GM13977 (cell line): ENCODE results near the gene COMMD8.

Experiments used
- DNase-seq: peaks from one replicate; pipeline ENCODE4 v3.0.0; 2012; ENCODE audit warnings: low spot score
- in situ Hi-C: fragments of 300-500 bp; cut with MboI; formaldehyde crosslinking; loops from one replicate; pipeline ENCODE4 v1.12.0; 2022; ENCODE audit warnings: low sequenced_read_pairs, low pct_unique_long_range_greater_than_20kb, mixed read lengths, inconsistent platforms; ENCODE audit not compliant: unreplicated experiment
- TF ChIP-seq, protein P1 (sequence below): IDR thresholded peaks from 2 replicates; pipeline ENCODE4 v1.5.1; 2012; ENCODE audit warnings: mild to moderate bottlenecking, control low read depth; ENCODE audit not compliant: insufficient read depth; ENCODE audit errors: extremely low read depth, missing control alignments

COMMD8 gene

DNA sequence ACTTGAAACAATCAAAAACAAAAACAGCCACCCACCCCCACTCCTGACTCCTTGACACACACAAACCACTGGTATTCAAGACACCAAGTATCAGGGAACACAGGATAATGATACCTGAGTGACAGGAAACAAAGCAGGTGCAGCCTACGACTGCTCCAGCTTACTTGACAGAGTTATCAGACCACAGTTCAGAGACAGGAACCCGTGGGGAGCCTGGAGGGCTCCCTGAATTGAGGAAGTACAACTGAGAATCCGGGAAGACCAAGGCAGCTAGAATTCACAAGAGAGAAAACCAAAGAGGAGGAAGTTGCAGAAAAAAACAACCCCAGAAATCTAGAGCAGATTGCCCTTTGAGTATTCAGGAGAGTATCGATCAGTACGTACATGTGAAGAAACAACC is 20.5 kb downstream of the COMMD8 start:
- TF ChIP-seq, protein P1, sequence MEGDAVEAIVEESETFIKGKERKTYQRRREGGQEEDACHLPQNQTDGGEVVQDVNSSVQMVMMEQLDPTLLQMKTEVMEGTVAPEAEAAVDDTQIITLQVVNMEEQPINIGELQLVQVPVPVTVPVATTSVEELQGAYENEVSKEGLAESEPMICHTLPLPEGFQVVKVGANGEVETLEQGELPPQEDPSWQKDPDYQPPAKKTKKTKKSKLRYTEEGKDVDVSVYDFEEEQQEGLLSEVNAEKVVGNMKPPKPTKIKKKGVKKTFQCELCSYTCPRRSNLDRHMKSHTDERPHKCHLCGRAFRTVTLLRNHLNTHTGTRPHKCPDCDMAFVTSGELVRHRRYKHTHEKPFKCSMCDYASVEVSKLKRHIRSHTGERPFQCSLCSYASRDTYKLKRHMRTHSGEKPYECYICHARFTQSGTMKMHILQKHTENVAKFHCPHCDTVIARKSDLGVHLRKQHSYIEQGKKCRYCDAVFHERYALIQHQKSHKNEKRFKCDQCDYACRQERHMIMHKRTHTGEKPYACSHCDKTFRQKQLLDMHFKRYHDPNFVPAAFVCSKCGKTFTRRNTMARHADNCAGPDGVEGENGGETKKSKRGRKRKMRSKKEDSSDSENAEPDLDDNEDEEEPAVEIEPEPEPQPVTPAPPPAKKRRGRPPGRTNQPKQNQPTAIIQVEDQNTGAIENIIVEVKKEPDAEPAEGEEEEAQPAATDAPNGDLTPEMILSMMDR, result no peak
- in situ Hi-C loops, result no loop called here
- no peak for DNase-seq

DNA sequence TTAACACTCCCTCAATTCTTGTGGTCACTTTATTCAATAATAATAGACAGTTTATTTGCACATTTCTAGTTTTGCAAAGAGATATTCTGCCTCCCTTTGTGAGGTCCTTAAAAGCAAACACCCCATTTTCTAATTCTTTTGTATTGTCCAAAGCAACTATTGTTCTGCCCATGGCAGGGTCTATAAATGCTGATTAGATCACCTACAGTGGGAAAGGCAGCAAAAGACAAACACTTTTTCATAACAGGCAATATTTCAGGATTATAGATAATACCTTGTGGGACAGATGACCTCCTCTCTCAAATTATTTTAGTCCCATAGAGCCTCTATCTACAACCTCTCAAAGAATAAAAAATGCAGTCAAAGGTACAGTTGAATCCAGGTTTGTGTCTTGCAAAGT is 28.6 kb downstream of the COMMD8 start:
- in situ Hi-C loops, result no loop called here
- TF ChIP-seq, protein P1, result no peak

GRCh38 chr4:47432749-47433148 is 30.8 kb downstream of the COMMD8 start:
- DNase-seq, result no peak
- in situ Hi-C loops, result no loop called here
- TF ChIP-seq, protein P1, result no peak

More for the DNA sequence above, 28.6 kb downstream of the COMMD8 start:
- DNase-seq, result no peak

DNA sequence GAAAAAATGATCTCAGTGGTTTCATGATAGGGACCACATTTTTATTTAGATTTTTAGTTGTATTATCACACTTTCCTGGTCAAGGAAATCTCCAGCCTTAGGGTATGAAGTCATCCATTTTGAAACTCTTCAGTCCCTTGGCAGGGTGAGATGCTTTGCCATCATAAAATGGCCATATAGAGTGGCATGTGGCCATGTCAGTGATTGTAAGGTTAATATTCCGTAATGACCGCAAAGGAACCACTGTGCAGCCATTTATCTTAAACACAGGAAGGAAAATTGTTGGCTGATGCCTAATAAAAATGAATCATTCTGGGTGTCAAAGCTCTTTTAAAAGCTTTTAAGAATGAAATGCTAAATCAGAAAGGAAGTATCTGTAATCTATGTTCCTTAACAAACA is 35.6 kb downstream of the COMMD8 start:
- DNase-seq, result no peak
- in situ Hi-C loops, result no loop called here
- TF ChIP-seq, protein P1, result no peak

GRCh38 chr4:47425628-47426027 is 37.9 kb downstream of the COMMD8 start:
- in situ Hi-C loops, result no loop called here
- TF ChIP-seq, protein P1, result no peak
- no peak for DNase-seq

GRCh38 chr4:47419296-47419695 is 44.2 kb downstream of the COMMD8 start:
- TF ChIP-seq, protein P1, result no peak
- in situ Hi-C loops, result no loop called here
- DNase-seq, result no peak

DNA sequence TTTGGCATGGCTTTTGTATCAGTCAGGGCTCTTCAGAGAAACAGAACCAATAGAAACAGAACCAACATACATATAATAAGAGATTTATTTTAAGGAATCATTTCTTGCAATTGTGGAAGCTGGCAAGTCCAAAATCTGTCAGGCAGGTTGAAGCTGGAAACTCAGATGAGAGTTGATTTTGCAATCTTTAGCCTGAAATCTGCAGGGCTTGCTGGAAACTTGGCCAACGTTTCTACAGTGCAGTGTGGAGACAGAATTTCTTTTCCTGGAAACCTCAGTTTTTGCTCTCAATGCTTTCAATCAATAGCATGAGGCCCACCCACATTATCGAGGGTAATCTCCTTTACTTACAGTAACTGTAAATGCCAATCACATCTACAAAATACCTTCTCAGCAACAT is 45.4 kb downstream of the COMMD8 start:
- no peak for DNase-seq
- TF ChIP-seq, protein P1, result no peak
- in situ Hi-C loops, result no loop called here
